Measurements from ENCODE around the gene SPDYE4. TPM values are rescaled to one million over a fixed set of nuclear protein-coding genes. Genes with fewer than 3 reads are reported as not detected.
"Not testable (repeated sequence)": the region's sequence is repeated elsewhere in the genome, so short reads cannot be mapped to it uniquely, and the experiment has no call there.

The SPDYE4 gene, protein sequence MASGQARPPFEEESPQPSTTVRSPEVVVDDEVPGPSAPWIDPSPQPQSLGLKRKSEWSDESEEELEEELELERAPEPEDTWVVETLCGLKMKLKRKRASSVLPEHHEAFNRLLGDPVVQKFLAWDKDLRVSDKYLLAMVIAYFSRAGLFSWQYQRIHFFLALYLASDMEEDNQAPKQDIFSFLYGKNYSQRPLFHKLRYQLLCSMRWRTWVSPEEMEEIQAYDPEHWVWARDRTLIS
- not detected for total RNA-seq
- not detected for polyA plus RNA-seq (ENCODE audit: insufficient read depth, low read depth, low replicate concordance)
- long read RNA-seq, donor 1, result 0 reads
- long read RNA-seq, donor 2, result 0 reads
- long read RNA-seq, donor 3, result 0 reads
- long read RNA-seq, donor 4, result 0 reads
- long read RNA-seq, donor 5, result 0 reads
- long read RNA-seq, donor 6, result 0 reads
- long read RNA-seq, donor 7, result 0 reads
- long read RNA-seq, donor 8, result 0 reads
- long read RNA-seq, donor 9, result 0 reads
- long read RNA-seq, donor 10, result 0 reads

DNA sequence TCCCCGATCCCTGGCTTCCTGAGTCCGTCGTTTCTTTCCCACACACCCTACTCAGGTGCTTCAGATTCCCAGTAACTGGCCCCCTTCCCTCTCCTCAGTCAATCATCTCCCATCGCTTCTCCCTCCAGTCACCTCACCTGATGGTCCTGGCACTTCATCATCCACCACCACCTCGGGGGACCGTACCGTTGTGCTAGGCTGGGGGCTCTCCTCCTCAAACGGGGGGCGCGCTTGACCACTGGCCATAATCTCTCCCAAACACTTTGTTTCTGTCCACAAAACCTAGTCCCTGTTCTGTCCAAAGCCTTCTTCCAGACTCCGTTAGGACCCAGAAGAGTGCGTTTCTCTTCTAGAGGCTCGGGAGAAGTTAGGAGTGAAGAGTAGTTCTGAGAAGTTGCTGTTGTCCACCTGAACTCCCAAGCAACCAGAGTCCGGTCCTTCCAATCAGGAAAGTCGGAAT, at the start of gene SPDYE4:
Gene SPDYE4 (minus strand): TSS at position 410 of the 460 bp plus-strand sequence. CDS start 164 bp downstream, at position 246.
- Histone ChIP-seq H3K27me3 (ENCODE audit: control insufficient read depth, insufficient read depth, low read length) (no peaks in the 10 kb centered on the region), H3K9ac (ENCODE audit: low read length in 3 of 3) (no peak within 1 kb of the TSS), H3K9me3 (ENCODE audit: control insufficient read depth in 2 of 3, insufficient read depth in 1 of 3, low read length in 3 of 3) (no peaks in the 10 kb centered on the region), H3K36me3 (ENCODE audit: control insufficient read depth in 2 of 3, insufficient read depth in 3 of 3, low read length in 3 of 3) (no peaks in the 10 kb centered on the region), H3K4me3 (ENCODE audit: low read length in 3 of 3) (no peak within 1 kb of the TSS), H3K27ac (ENCODE audit: low read depth in 2 of 2, low read length in 2 of 2) (no peak within 1 kb of the TSS), H3K4me1 (ENCODE audit: control insufficient read depth in 2 of 3, insufficient read depth in 2 of 3, low read depth in 1 of 3, low read length in 3 of 3) (no peaks in the 10 kb centered on the region)
- FAIRE-seq, result no peak
- no peak for DNase-seq
- intact Hi-C loops (cut with DNase I), result no loop called here
- TF ChIP-seq, protein P1, sequence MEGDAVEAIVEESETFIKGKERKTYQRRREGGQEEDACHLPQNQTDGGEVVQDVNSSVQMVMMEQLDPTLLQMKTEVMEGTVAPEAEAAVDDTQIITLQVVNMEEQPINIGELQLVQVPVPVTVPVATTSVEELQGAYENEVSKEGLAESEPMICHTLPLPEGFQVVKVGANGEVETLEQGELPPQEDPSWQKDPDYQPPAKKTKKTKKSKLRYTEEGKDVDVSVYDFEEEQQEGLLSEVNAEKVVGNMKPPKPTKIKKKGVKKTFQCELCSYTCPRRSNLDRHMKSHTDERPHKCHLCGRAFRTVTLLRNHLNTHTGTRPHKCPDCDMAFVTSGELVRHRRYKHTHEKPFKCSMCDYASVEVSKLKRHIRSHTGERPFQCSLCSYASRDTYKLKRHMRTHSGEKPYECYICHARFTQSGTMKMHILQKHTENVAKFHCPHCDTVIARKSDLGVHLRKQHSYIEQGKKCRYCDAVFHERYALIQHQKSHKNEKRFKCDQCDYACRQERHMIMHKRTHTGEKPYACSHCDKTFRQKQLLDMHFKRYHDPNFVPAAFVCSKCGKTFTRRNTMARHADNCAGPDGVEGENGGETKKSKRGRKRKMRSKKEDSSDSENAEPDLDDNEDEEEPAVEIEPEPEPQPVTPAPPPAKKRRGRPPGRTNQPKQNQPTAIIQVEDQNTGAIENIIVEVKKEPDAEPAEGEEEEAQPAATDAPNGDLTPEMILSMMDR (IDR thresholded peaks at IDR 0.05; ENCODE audit: borderline replicate concordance, extremely low read depth, insufficient read depth), result no peak

DNA sequence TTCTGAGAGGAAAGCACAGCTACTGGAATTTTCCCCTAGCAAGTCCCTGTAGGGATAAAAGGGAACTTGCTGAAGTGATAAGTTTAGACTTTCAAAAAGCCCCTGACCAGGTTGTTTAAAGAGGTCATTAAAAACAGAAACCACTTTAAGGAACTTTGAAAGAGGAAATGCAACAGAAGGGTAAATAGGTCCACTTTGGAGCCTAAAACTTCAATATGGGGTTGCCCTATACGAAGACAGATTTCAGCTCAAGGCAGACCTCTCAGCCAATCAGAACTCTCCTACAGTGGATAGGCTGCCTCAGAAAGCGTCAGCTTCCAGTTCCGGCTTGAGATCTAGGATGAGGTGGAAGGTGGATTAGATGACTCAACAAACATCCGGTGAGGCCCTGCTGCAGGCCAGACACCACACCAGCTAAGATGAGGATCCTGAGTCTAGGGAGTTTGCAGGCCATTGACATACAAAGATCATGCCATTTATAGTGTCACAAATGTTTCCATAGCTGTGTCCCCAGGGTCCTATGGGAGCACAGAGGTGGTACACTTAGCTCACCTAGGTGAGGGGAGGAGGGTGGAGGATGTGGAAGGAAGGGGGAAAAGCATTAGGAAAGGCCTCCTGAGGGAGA, 48.7 kb upstream of the SPDYE4 start:
- no peak overlapping the region for H3K4me3 ChIP-seq (ENCODE audit: low read length in 3 of 3)
- intact Hi-C loops (cut with DNase I), result no loop called here
- H3K27ac ChIP-seq (ENCODE audit: low read depth in 2 of 2, low read length in 2 of 2), result no peak overlapping the region
- TF ChIP-seq, protein P1 (IDR thresholded peaks at IDR 0.05; ENCODE audit: borderline replicate concordance, extremely low read depth, insufficient read depth), result no peak
- no peaks in the 10 kb centered on the region for H3K9me3 ChIP-seq (ENCODE audit: control insufficient read depth in 2 of 3, insufficient read depth in 1 of 3, low read length in 3 of 3)
- H3K4me1 ChIP-seq (ENCODE audit: control insufficient read depth in 2 of 3, insufficient read depth in 2 of 3, low read depth in 1 of 3, low read length in 3 of 3), result no peaks in the 10 kb centered on the region
- FAIRE-seq, result no peak
- H3K36me3 ChIP-seq (ENCODE audit: control insufficient read depth in 2 of 3, insufficient read depth in 3 of 3, low read length in 3 of 3), result no peaks in the 10 kb centered on the region
- no peak for DNase-seq
- H3K27me3 ChIP-seq (ENCODE audit: control insufficient read depth, insufficient read depth, low read length), result no peaks in the 10 kb centered on the region
- no peak overlapping the region for H3K9ac ChIP-seq (ENCODE audit: low read length in 3 of 3)

DNA sequence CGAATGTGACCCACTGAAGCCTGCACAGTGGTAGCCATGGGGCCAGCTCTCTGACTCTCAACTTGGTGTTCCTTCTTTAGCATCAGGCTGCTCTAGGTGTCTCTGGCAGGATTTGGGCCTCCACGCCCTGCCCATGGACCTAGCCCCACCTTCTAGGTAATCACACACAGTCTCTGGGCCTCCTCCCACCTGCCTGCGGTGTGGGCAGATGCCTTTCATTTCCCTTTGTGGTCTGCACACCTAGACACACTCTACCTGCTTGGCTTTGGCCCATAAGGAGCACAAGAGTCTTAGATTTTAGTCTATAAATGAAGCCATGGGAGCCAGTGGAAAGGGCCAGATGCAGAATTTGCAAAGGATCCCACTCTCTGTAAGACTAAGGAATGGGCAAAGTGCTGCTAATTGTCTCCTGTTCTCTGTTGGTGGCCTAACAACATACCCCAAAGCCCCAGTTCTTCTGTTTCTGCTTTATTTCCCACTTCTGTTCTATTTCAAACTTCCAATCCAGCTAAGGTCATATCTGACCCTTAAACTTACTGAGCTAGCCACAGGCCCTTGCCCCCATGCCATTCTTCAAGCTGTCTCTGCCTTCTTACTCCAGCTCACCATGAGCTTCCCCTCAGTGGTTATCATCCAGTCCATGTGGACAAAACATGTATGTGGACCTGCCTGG, 48.0 kb upstream of the SPDYE4 start:
- H3K4me3 ChIP-seq (ENCODE audit: low read length in 3 of 3), result no peak overlapping the region
- no peak overlapping the region for H3K9ac ChIP-seq (ENCODE audit: low read length in 3 of 3)
- H3K27ac ChIP-seq (ENCODE audit: low read depth in 2 of 2, low read length in 2 of 2), result no peak overlapping the region
- no peaks in the 10 kb centered on the region for H3K9me3 ChIP-seq (ENCODE audit: control insufficient read depth in 2 of 3, insufficient read depth in 1 of 3, low read length in 3 of 3)
- DNase-seq (no peak), FAIRE-seq (no peak)
- H3K27me3 ChIP-seq (ENCODE audit: control insufficient read depth, insufficient read depth, low read length), result no peaks in the 10 kb centered on the region
- TF ChIP-seq, protein P1 (IDR thresholded peaks at IDR 0.05; ENCODE audit: borderline replicate concordance, extremely low read depth, insufficient read depth), result no peak
- intact Hi-C loops (cut with DNase I), result no loop called here
- H3K36me3 ChIP-seq (ENCODE audit: control insufficient read depth in 2 of 3, insufficient read depth in 3 of 3, low read length in 3 of 3), result no peaks in the 10 kb centered on the region
- no peaks in the 10 kb centered on the region for H3K4me1 ChIP-seq (ENCODE audit: control insufficient read depth in 2 of 3, insufficient read depth in 2 of 3, low read depth in 1 of 3, low read length in 3 of 3)

DNA sequence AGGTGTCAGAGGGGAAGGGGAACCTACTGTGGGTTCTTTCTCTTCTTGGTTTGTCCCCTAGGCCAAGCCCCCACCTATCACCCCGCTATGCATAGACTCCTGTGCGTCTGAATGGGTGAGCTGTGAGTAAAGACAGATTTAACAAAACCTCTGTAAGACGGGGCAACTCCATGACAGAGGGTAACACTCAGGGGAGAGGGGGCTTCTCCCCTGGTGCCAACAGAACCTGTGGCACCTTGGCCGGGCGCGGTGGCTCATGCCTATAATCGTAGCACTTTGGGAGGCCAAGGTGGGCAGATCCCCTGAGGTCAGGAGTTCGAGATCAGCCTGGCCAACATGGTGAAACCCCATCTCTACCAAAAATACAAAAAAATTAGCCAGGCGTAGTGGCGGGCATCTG, 47.0 kb upstream of the SPDYE4 start:
- DNase-seq; H3K27ac ChIP-seq (ENCODE audit: low read depth in 2 of 2, low read length in 2 of 2); intact Hi-C loops (cut with DNase I); H3K4me1 ChIP-seq (ENCODE audit: control insufficient read depth in 2 of 3, insufficient read depth in 2 of 3, low read depth in 1 of 3, low read length in 3 of 3); H3K4me3 ChIP-seq (ENCODE audit: low read length in 3 of 3); H3K36me3 ChIP-seq (ENCODE audit: control insufficient read depth in 2 of 3, insufficient read depth in 3 of 3, low read length in 3 of 3); H3K27me3 ChIP-seq (ENCODE audit: control insufficient read depth, insufficient read depth, low read length); H3K9ac ChIP-seq (ENCODE audit: low read length in 3 of 3); FAIRE-seq; H3K9me3 ChIP-seq (ENCODE audit: control insufficient read depth in 2 of 3, insufficient read depth in 1 of 3, low read length in 3 of 3): not testable (repeated sequence)

Data from kidney (tissue), 22 donors.